Stomach (tissue), 4 donors: ENCODE results near the gene NTMT2.

Experiments used
- CTCF ChIP-seq, 7 experiments: fragments of 450-650 bp in 4 of 7; fragments of 200-600 bp in 3 of 7; sonication (generic) in 3 of 7; IDR thresholded peaks; one replicate each; pipeline ENCODE4 v1.5.1; 2016 to 2019; ENCODE audit warnings: antibody characterized with exemption in 7 of 7, control low read depth in 2 of 7, mild to moderate bottlenecking in 1 of 7
- EP300 ChIP-seq: sonication (generic); formaldehyde crosslinking; IDR thresholded peaks from one replicate; pipeline ENCODE4 v1.6.1; 2017; ENCODE audit warnings: antibody characterized with exemption
- POLR2A ChIP-seq, 4 donors: fragments of 450-650 bp; IDR thresholded peaks; one replicate each; pipeline ENCODE4 v1.6.1; 2016; ENCODE audit warnings: antibody characterized with exemption in 4 of 4, control low read depth in 2 of 4, mild to moderate bottlenecking in 1 of 4, moderate library complexity in 1 of 4
- POLR2AphosphoS5 ChIP-seq, 3 donors: sonication (generic); formaldehyde crosslinking; IDR thresholded peaks; one replicate each; pipeline ENCODE4 v1.6.1; 2016; ENCODE audit warnings: antibody characterized with exemption in 3 of 3

GRCh38 chr1:170209125-170209524 lies 63.4 kb downstream of the NTMT2 start:
- TF ChIP-seq EP300, result no peak
- TF ChIP-seq CTCF (IDR thresholded peaks at IDR 0.05), result no peak
- TF ChIP-seq POLR2A (IDR thresholded peaks at IDR 0.05), result no peak
- TF ChIP-seq POLR2AphosphoS5 (IDR thresholded peaks at IDR 0.05), result no peak
